GM19099 (cell line): ENCODE measurements around the gene DENND6B.

Experiments used
- POLR2A ChIP-seq: IDR thresholded peaks from 3 replicates; pipeline ENCODE4 v1.6.1; 2011; ENCODE audit warnings: low read depth; ENCODE audit not compliant: insufficient read length; ENCODE audit errors: extremely low read depth

The DENND6B gene

DNA sequence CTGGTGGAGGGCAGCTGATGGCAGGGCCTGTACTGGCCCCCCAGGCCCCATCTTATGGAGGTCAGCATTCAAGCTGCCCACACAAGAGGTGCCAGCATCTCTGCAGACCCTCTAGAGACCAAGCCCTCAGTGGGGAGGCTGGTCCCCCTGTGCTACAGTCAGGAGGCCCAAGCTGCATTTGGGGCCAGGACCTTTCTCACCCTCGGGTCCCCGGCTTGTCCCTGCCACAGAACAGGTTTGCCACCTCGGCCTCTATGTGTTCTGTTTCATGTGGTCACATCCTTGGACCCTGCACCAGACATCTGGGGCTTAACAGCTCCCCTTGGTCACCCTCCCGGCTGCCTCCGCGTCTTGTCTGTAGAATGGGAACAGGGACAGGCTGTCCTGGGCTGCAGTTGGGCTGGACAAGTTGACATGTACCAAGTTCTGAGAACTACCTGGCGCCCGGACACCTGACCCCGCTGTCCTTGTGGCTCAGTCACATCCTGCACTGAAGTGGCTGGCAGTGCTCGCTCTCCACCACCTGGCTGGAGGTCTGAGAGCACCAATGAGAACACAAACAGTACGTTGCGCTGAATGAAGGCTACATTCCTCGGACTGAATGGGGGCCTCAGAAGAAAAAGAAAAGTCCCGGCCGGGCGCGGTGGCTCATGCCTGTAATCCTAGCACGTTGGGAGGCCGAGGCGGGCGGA lies 16.6 kb downstream of the DENND6B start:
- TF ChIP-seq POLR2A: no peak

DNA sequence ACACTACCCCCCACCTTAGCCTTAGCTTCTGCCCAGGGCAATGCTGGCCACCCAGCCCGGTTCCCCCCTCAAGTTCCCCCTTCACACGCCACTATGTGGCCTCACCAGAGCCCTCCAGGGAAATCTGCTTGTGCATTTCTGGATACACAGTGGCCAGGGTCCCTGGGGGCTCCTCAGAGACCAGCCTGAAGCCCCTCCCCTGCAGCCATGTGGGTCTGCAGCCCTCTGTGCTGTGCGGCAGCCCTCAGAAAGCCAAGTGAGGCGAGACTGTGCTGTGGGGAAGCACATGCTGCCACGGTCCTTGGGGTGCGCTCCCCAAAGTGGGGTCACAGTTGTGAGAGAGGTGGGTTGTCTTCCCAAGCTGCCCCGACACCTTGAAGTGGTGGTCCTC lies 17.2 kb downstream of the DENND6B start:
- no peak for TF ChIP-seq POLR2A

DNA sequence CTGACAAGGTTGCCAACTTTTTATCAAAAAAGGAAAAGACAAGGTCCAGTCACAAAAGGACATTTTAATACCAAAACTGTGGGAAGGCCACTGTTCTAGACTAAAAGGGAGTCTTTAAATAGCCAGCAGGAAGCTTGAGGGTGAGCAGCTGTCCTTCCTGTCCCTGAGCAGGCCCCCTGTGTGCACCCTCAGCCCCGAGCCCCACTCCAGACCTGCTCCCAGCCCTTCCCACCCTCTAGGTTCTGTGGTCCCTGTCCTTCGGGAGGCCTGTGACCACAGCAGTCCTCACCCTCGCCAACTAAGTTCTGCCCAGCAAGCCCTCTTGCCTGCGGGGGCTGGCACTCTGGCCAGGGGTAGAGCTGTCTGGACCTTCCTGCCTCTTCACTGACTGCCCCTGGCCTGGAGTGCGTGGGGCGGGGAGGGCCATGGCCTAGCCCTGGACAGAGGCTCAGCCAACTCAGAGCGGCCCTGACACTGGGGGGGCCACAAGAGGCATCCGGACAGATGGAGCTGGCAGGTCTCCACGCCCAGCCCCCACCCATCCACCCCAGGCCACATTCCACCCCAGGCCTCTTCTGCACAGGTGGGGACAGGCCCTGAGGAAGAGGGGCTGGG lies 17.7 kb downstream of the DENND6B start:
- no peak for TF ChIP-seq POLR2A

- no peak for TF ChIP-seq POLR2A
Observed at GRCh38 chr22:50308597-50308935, 18.2 kb downstream of the DENND6B start.

DNA sequence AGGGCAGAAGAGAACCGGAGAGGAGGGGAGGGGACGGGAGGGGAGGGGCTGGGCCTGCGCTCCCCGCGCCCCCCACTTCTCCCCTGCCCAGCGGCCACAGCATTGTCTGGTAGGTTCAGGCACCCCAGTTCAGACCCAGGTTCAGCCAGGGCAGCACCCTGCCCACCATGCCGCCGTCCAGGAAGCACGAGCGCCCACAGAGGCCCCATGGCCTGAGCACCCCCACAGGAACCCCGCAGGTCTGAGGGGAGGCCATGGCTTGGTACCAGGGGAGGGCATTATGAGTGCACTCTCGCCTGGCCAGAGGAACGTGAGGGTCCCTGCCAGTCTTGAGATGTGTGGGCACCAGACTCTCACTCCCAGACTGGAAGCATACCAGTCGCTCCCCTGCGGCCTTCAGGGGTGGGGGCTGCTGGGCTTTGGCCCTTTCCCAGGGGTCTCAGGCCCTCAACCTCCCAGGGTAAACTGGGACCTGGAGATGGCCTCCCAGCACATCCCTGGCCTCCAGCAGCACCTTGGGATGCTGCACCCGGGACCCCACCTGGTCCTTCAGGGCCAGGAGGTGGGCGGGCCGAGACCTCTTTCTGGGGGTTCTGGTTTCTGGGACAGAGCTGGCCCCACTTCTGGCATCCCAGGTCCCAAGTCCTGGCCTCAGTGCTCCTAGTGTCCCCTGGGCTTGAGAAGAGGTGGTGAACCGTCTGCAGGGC lies 18.8 kb downstream of the DENND6B start:
- TF ChIP-seq POLR2A: no peak

- peak; percentile 69 for TF ChIP-seq POLR2A
Observed at GRCh38 chr22:50306753-50307749, 19.8 kb downstream of the DENND6B start, which contains the start of gene PLXNB2. PLXNB2 (minus strand) TSS chr22:50307646; CDS start chr22:50290584, 17,062 bp downstream.

DNA sequence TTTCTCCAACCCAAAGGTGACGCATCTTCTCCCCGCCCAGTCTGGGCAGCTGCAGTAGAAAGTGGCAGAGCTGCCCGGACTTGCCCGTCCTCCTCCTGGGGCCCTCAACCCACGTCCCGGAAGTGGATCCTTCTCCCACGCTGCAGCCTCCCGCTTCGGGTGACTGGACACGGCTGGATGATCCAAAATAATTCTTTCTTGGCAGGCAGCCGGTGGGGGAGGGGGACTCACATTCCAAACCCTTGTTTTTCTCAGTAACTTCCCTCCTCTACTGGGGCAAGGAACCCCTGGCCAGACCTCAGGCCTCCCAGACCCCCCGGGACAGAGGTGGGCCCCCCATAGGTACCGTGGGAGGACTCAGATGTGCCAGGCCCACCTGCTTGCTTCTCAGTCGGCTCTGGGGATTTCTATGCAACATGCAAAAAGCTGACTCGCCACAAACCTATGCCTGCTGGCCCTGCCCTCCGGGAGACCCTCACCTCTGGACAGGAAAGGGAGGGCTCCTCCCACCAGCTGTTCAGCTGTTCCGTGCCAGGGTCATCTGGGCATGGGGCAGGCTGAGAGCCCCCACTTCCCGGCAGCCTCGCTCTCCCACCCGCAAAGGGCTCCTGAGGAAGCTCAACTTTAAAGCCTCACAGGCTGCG lies 20.8 kb downstream of the DENND6B start:
- peak; percentile 38 for TF ChIP-seq POLR2A

DNA sequence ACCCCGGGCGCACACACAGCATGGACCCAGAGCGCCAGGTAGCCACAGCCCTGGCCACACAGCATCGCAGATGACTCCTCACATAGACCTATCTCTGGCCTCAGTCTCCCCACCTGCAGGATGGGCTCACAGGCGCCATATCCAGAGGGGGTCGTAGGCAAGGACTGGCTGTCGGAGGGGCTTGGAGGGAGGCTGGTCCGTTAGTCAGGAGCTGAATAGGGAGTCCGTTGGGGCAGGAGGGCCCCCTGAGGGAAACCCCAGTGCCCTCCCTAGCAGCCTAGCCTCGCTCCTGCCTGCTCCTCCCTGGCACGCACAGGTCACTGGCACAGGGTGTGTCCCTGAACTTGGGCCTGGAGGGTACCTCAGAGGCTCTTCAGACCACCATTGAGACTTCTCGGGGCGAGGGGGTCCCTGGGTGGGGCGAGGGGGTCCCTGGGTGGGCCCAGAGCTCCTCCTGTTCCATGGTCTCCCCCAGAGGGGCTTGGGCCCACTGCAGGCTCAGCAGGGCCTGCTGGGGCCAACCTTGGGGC lies 21.4 kb downstream of the DENND6B start:
- no peak for TF ChIP-seq POLR2A

GRCh38 chr22:50304528-50305392 lies 22.1 kb downstream of the DENND6B start:
- TF ChIP-seq POLR2A: no peak

GRCh38 chr22:50303848-50304527 lies 22.8 kb downstream of the DENND6B start:
- no peak for TF ChIP-seq POLR2A

DNA sequence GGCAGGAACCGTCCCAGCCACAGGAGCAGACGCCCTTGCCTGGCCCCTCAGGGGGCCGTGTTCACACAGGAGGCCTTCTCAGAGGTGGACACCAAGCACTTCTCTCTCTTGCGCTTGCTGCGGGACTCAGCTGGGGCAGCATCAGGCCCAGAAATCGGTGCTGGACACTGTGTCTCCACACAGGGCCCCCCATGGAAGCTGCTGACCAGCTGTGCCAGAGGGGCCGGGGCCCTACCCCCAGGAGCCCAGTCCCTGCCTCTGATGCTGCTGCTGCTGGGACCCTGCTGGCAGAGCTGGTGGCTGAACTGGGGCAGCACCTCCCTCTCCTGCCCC lies 23.3 kb downstream of the DENND6B start:
- no peak for TF ChIP-seq POLR2A

DNA sequence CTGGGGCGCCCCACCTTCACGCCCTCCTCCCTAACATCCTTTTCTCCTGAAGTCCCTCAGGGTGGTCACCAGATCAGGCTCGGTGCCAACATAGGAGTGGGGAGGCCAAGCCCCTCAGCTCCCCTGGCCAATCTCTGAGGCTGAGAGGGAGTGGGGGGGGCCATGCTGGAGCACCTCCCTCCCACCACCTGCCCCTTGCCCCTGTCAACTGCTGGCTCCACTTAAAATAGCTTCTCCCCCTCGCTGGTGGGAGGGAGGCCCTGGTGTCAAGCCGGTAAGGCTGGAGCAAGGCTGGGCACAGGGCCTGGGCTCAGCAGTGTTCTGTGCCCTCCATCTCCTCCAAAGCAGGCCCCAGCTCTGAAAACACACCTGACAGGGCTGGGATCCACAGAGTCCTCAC lies 24.2 kb downstream of the DENND6B start:
- TF ChIP-seq POLR2A: no peak

DNA sequence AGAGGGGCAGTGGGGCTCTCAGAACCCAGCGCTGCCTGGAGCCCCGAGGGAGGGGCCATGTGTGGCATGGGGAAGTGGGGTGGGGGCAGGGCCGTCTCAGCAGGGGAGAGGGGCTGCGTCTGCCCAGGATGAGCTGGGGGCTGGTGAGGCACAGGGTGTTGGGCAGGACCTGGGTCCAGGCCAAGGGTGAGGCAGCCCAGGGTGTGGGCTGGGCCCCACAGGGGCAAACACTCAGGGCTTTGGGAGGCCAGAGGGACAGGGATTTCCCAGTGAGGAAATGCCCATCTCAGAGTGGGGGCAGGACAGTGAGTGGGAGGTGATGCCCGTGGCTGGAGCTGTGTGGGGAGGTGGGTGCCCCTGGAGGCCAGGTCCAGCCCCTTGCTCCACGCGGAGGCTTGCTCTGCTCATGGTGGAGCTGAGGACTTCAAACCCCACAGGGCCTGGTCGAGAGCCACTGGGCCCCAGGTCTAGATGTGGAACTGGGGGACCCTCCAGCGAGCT lies 24.7 kb downstream of the DENND6B start:
- no peak for TF ChIP-seq POLR2A
